IPS DF 4.7 (cell line): ENCODE measurements around the gene ROPN1.
"Not testable (repeated sequence)": the region's sequence is repeated elsewhere in the genome, so short reads cannot be mapped to it uniquely, and the experiment has no call there.

Experiments used
- DNase-seq: peaks from one replicate; pipeline ENCODE4 v3.0.0-alpha.2; 2013; ENCODE audit warnings: low spot score; ENCODE audit errors: extremely low read depth

Gene ROPN1

GRCh38 chr3:123991730-123992588, at the start of gene ROPN1:
Gene ROPN1, minus strand, starts transcription at chr3:123992124. Its CDS starts 11,643 bp downstream, at chr3:123980481.
- not testable (repeated sequence) for DNase-seq

GRCh38 chr3:124041553-124041952, 49.6 kb upstream of the ROPN1 start:
- DNase-seq = no peak

- DNase-seq = no peak
Measured at GRCh38 chr3:124037326-124037725, 45.4 kb upstream of the ROPN1 start.

- not testable (repeated sequence) for DNase-seq
Measured at GRCh38 chr3:124036214-124036613, 44.3 kb upstream of the ROPN1 start.

- DNase-seq = no peak
Measured at GRCh38 chr3:124035463-124036121, 43.7 kb upstream of the ROPN1 start.

- DNase-seq = no peak
Measured at GRCh38 chr3:124034844-124035152, 42.9 kb upstream of the ROPN1 start.

GRCh38 chr3:124034016-124034843, 42.3 kb upstream of the ROPN1 start:
- no peak for DNase-seq

GRCh38 chr3:124033360-124034015, 41.6 kb upstream of the ROPN1 start, which contains the start of gene KALRN:
Gene KALRN, plus strand, starts transcription at chr3:124033369.
- DNase-seq = no peak

- DNase-seq = no peak
Measured at GRCh38 chr3:124032881-124033359, 41.0 kb upstream of the ROPN1 start.

- DNase-seq = no peak
Measured at GRCh38 chr3:124032311-124032880, 40.5 kb upstream of the ROPN1 start.

GRCh38 chr3:124026516-124026915, 34.6 kb upstream of the ROPN1 start:
- DNase-seq = no peak

- not testable (repeated sequence) for DNase-seq
Measured at GRCh38 chr3:124023531-124023930, 31.6 kb upstream of the ROPN1 start.

- no peak for DNase-seq
Measured at GRCh38 chr3:124019291-124019690, 27.4 kb upstream of the ROPN1 start.

- DNase-seq = not testable (repeated sequence)
Measured at GRCh38 chr3:124017502-124017901, 25.6 kb upstream of the ROPN1 start.

GRCh38 chr3:124016483-124016882, 24.6 kb upstream of the ROPN1 start:
- not testable (repeated sequence) for DNase-seq

GRCh38 chr3:124014366-124014942, 22.5 kb upstream of the ROPN1 start:
- DNase-seq = no peak

GRCh38 chr3:124008321-124008720, 16.4 kb upstream of the ROPN1 start:
- not testable (repeated sequence) for DNase-seq

GRCh38 chr3:124007186-124007585, 15.3 kb upstream of the ROPN1 start:
- DNase-seq = no peak

- DNase-seq = not testable (repeated sequence)
Measured at GRCh38 chr3:124002405-124003079, 10.6 kb upstream of the ROPN1 start.

- not testable (repeated sequence) for DNase-seq
Measured at GRCh38 chr3:124001366-124001765, 9.4 kb upstream of the ROPN1 start.
